Measurements from ENCODE around the gene SEMA4D. TPM values are rescaled to one million over a fixed set of nuclear protein-coding genes. Genes with fewer than 3 reads are reported as not detected.

SEMA4D gene
- total RNA-seq, 4 donors from 2014 or later = 13.4 to 27.3 (median 24.8) TPM

GRCh38 chr9:89370593-89370992, 127.3 kb downstream of the SEMA4D start:
- H3K9me3 ChIP-seq = no peaks in the 10 kb centered on the region
- H3K27ac ChIP-seq = no peak overlapping the region
- H3K27me3 ChIP-seq = no peaks in the 10 kb centered on the region
- peaks cover 0 to 15% (median 0%) of the 10 kb centered on the region in 3 donors for H3K36me3 ChIP-seq
- no peak overlapping the region for H3K4me3 ChIP-seq
- H3K4me1 ChIP-seq = no peaks in the 10 kb centered on the region
- WGBS, 2 donors = 76 to 91% methylated on average over 6 of the region's 6 CpGs
- TF ChIP-seq POLR2A (IDR thresholded peaks at IDR 0.05) (no peak), EP300 (IDR thresholded peaks at IDR 0.05) (no peak), CTCF (IDR thresholded peaks at IDR 0.05) (no peak)
- DNase-seq (ENCODE audit: low spot score in 2 of 2) = no peak

DNA sequence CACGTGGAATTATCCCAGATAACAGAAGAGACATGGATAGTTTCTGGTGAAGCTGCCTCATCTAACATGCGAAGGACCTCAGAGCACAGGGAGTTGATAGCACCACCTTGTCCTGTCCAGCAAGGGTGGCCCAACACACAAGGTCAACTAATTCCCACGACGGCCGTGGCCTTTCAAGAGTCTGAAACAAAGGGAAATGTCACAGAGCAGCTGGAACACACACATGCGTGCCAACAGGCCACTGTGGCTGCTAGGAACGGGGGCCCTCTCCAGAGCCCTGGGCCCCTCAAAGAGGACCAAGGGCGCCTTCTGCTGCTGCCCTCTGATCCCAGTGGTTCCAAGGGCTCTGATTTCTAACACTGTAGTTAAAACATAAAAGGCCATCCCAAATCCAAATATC, 128.9 kb downstream of the SEMA4D start:
- no peaks in the 10 kb centered on the region for H3K4me1 ChIP-seq
- no peaks in the 10 kb centered on the region for H3K27me3 ChIP-seq
- no peak overlapping the region for H3K4me3 ChIP-seq
- 64 to 71% methylated on average over 8 of the region's 8 CpGs for WGBS, 2 donors
- H3K36me3 ChIP-seq = peaks cover 0 to 5% (median 0%) of the 10 kb centered on the region in 3 donors
- H3K9me3 ChIP-seq = no peaks in the 10 kb centered on the region
- no peak for DNase-seq (ENCODE audit: low spot score in 2 of 2)
- TF ChIP-seq CTCF (IDR thresholded peaks at IDR 0.05) = no peak
- no peak for TF ChIP-seq EP300 (IDR thresholded peaks at IDR 0.05)
- TF ChIP-seq POLR2A (IDR thresholded peaks at IDR 0.05) = no peak
- no peak overlapping the region for H3K27ac ChIP-seq

DNA sequence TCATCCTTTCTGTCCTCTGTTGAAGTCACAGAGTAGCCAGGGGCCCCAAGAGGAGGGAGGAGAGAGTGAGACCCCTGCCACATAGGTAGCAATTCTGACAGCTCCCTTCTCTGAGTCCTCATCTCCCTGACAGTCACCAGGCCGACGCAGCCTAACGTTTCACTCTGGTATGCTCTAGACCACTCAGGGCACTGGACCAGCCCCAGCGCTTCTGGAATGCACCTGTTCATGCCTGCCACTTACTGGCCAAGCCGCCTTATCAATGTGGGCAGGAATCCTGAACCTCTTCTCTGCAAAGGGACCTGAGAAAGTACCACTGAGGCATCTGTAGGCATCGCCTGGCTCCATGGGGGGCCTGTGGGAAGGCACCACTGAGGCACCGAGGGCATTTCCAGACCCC, 129.4 kb downstream of the SEMA4D start:
- H3K27ac ChIP-seq = no peak overlapping the region
- H3K9me3 ChIP-seq = no peaks in the 10 kb centered on the region
- DNase-seq (ENCODE audit: low spot score in 2 of 2) = no peak
- H3K36me3 ChIP-seq = peaks cover 0 to 7% (median 0%) of the 10 kb centered on the region in 3 donors
- H3K4me1 ChIP-seq = no peaks in the 10 kb centered on the region
- no peak overlapping the region for H3K4me3 ChIP-seq
- TF ChIP-seq POLR2A (IDR thresholded peaks at IDR 0.05) = no peak
- TF ChIP-seq CTCF (IDR thresholded peaks at IDR 0.05) = no peak
- no peak for TF ChIP-seq EP300 (IDR thresholded peaks at IDR 0.05)
- 81 to 89% methylated on average over 7 of the region's 7 CpGs for WGBS, 2 donors
- H3K27me3 ChIP-seq = no peaks in the 10 kb centered on the region

DNA sequence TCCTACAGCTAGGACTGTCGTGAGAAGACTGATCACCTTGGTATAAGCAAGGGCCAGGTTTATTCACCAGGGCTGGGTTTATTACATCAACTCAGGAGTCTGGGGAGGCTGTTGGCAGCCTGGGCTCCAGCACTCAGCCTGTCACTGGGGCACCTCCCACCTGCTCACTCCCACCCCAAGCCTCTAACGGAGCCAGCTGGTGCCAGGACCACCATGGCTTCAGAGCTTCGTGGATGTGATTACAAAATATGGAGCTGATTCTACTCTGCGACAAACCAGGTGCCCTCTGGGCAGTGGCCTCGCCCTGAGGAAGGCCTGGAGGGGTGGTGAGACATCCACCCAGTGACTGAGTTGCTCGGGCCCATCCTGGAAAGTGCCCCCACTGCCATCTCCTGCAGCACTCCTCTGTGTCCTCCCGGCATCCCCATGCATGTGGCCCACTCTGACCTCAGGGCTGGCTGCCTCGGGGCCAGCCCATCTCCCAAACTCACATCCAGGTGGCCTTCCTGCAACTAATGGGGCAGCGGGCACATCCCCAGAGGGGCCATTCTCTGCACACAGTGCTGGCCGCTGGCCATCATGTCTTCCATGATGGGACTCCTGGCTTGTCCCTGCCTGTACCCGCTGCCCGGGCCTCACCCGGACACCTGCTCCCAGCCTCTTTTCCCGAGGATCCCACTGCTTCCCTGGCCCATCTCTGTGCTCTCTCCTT, 130.0 kb downstream of the SEMA4D start:
- DNase-seq (ENCODE audit: low spot score in 2 of 2) = no peak
- WGBS, 2 donors = 90% methylated on average over 11 to 12 of the region's 14 CpGs
- H3K4me1 ChIP-seq = no peaks in the 10 kb centered on the region
- no peaks in the 10 kb centered on the region for H3K27me3 ChIP-seq
- no peaks in the 10 kb centered on the region for H3K9me3 ChIP-seq
- H3K27ac ChIP-seq = no peak overlapping the region
- peaks cover 0 to 14% (median 0%) of the 10 kb centered on the region in 3 donors for H3K36me3 ChIP-seq
- TF ChIP-seq CTCF (IDR thresholded peaks at IDR 0.05) (no peak), EP300 (IDR thresholded peaks at IDR 0.05) (no peak), POLR2A (IDR thresholded peaks at IDR 0.05) (no peak)
- no peak overlapping the region for H3K4me3 ChIP-seq

DNA sequence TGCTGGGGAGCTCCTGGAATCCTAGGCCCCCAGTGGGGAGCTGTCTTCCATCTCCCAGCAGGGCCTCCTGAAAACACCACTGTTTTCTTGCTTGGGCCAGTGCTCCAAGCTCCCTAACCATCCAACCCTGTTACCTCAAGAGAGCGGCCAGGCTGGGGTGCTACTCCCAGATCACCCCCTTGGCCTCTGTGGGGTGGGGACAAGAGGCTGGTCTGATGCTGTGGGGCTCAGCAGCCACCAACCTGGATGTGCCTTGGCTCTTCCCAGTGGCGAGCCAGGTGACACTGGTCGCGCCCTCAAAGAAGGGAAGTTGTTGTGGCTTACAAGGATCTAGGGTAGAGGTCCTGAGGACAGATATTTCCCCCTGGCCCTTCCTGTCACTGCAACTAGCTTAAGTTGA, 130.6 kb downstream of the SEMA4D start:
- TF ChIP-seq POLR2A (IDR thresholded peaks at IDR 0.05) = no peak
- no peak for TF ChIP-seq CTCF (IDR thresholded peaks at IDR 0.05)
- no peak for TF ChIP-seq EP300 (IDR thresholded peaks at IDR 0.05)
- no peaks in the 10 kb centered on the region for H3K27me3 ChIP-seq
- no peak for DNase-seq (ENCODE audit: low spot score in 2 of 2)
- H3K9me3 ChIP-seq = no peaks in the 10 kb centered on the region
- no peak overlapping the region for H3K4me3 ChIP-seq
- 98 to 100% methylated on average over 1 to 4 of the region's 4 CpGs for WGBS, 2 donors
- H3K4me1 ChIP-seq = no peaks in the 10 kb centered on the region
- H3K27ac ChIP-seq = no peak overlapping the region
- peaks cover 0 to 20% (median 0%) of the 10 kb centered on the region in 3 donors for H3K36me3 ChIP-seq
